GM23248 (cell line): ENCODE measurements around the gene PPP1R37. TPM values are rescaled to one million over a fixed set of nuclear protein-coding genes. Genes with fewer than 3 reads are reported as not detected.

ENCODE experiments used
- DNase-seq: peaks from one replicate; pipeline ENCODE4 v3.0.0-alpha.2; 2015
- H2AFZ ChIP-seq: fragments of 200-600 bp; sonication (generic); 2 replicates; pipeline ENCODE4 v1.6.1; 2016; ENCODE audit warnings: antibody characterized with exemption
- H3F3A ChIP-seq: fragments of 200-600 bp; sonication (generic); 2 replicates; pipeline ENCODE4 v1.6.1; 2016; ENCODE audit warnings: mild to moderate bottlenecking, antibody characterized with exemption, mixed run types; ENCODE audit not compliant: insufficient read depth
- H3K27ac ChIP-seq: fragments of 200-600 bp; sonication (generic); 2 replicates; pipeline ENCODE4 v1.5.1; 2016; ENCODE audit warnings: mild to moderate bottlenecking
- H3K27me3 ChIP-seq: fragments of 200-600 bp; sonication (generic); replicated peaks from 2 replicates; pipeline ENCODE4 v1.6.1; 2016; ENCODE audit warnings: mild to moderate bottlenecking; ENCODE audit not compliant: insufficient read depth
- H3K36me3 ChIP-seq: fragments of 200-600 bp; sonication (generic); 2 replicates; pipeline ENCODE4 v1.6.1; 2016; ENCODE audit warnings: low read depth, mild to moderate bottlenecking
- H3K4me1 ChIP-seq: fragments of 200-600 bp; sonication (generic); 2 replicates; pipeline ENCODE4 v1.6.1; 2016; ENCODE audit warnings: mild to moderate bottlenecking; ENCODE audit not compliant: insufficient read depth
- H3K4me2 ChIP-seq: fragments of 200-600 bp; sonication (generic); one replicate; pipeline ENCODE4 v1.6.1; 2016; ENCODE audit warnings: mild to moderate bottlenecking; ENCODE audit not compliant: unreplicated experiment
- H3K4me3 ChIP-seq: fragments of 200-600 bp; sonication (generic); 2 replicates; pipeline ENCODE4 v1.5.1; 2016; ENCODE audit warnings: mild to moderate bottlenecking
- H3K79me2 ChIP-seq: fragments of 200-600 bp; sonication (generic); 2 replicates; pipeline ENCODE4 v1.6.1; 2016; ENCODE audit warnings: mild to moderate bottlenecking; ENCODE audit not compliant: insufficient read depth
- H3K9ac ChIP-seq: fragments of 200-600 bp; sonication (generic); 2 replicates; pipeline ENCODE4 v1.6.1; 2016; ENCODE audit warnings: mild to moderate bottlenecking
- H3K9me2 ChIP-seq: fragments of 200-600 bp; sonication (generic); 2 replicates; pipeline ENCODE4 v1.6.1; 2016; ENCODE audit warnings: mixed run types, mild to moderate bottlenecking, moderate library complexity; ENCODE audit not compliant: insufficient read depth
- H3K9me3 ChIP-seq: fragments of 200-600 bp; sonication (generic); one replicate; pipeline ENCODE4 v1.6.1; 2017; ENCODE audit warnings: low read depth
- H4K20me1 ChIP-seq: fragments of 200-600 bp; sonication (generic); 2 replicates; pipeline ENCODE4 v1.6.0; 2016; ENCODE audit not compliant: insufficient read depth
- EZH2 ChIP-seq: fragments of 200-600 bp; sonication (generic); IDR thresholded peaks from 2 replicates; pipeline ENCODE4 v1.6.1; 2018; ENCODE audit warnings: antibody characterized with exemption, mild to moderate bottlenecking; ENCODE audit not compliant: insufficient read depth, poor library complexity, severe bottlenecking
- EZH2phosphoT487 ChIP-seq: fragments of 200-600 bp; sonication (generic); IDR thresholded peaks from 2 replicates; pipeline ENCODE4 v1.6.1; 2018; ENCODE audit warnings: antibody characterized with exemption, moderate library complexity, mild to moderate bottlenecking, low read depth; ENCODE audit not compliant: insufficient read depth
- WGBS, 2 experiments: methylation state at CpG; one replicate each; pipeline ENCODE4 v1.1.6; 2015 to 2017; ENCODE audit warnings: low lambda C conversion rate in 2 of 2, low coverage in 1 of 2; ENCODE audit errors: missing lambda C conversion rate in 2 of 2; 5-methylcytosine and 5-hydroxymethylcytosine counted together
- in situ Hi-C: fragments of 300-500 bp; cut with MboI; formaldehyde crosslinking; loops from 2 replicates; pipeline ENCODE4 v1.15.0; 2020
- polyA plus RNA-seq: library from polyadenylated mRNA; unstranded; fragments of >200 nt; fragmentation: Nextera tagmentation; extraction: Ambion mirVana; gene quantifications from 2 replicates; pipeline ENCODE4 v1.2.1, GENCODE V29; 2016
- total RNA-seq: library from RNA; depleted of rRNA; stranded (reverse); fragments of >200 nt; shearing (Covaris generic); gene quantifications from 2 replicates; pipeline ENCODE4 v1.2.3, GENCODE V29; 2014

PPP1R37 gene
- total and polyA plus RNA-seq, 2 experiments from 2014 or later: 1.9 to 43.8 TPM

DNA sequence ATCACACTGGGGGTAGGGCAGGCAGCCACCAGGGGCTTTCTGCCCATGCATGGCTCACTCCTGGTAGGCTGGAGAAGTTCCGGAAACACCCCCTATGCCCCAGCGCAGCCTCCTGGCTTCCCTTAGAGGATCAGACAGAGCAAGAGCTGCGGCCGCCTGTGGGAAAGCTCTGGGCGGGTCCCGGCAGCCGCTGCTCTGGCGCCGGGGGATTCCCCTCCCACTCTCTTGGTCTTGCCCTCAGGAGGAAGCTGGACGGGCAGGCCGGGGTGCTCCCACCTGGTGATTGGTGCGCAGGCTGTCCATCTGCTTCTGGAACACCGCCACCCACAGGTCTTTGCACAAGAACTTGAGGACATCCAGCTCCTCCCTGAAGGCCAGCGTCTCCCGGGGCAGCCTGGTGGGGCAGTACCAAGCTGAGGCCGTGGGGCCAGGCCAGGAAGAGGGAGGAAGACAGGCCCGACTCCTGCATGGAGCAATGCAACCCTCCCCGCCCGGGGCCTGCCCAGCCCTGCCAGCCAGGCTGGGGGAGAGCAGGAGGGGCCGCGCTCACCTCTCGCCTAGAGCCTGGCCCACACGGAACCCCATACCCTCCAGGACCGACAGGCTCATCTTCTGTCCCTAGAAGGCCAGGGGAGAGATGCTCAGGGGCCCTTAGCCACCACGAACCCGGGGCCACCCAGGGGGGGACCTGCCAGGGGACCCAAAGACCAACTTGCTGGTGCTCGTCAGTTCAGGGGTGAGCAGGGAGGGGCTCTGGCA lies 71.8 kb downstream of the PPP1R37 start:
- Histone ChIP-seq H3K27ac (no peak overlapping the region), H4K20me1 (no peaks in the 10 kb centered on the region), H3K27me3 (no peaks in the 10 kb centered on the region), H3K9me3 (no peaks in the 10 kb centered on the region), H3K4me3 (no peak overlapping the region), H3K9ac (no peak overlapping the region), H3K4me1 (peaks cover 4% of the 10 kb centered on the region), H3K4me2 (no peak overlapping the region), H3K36me3 (no peaks in the 10 kb centered on the region), H2AFZ (peak overlapping the region; percentile 40), H3K9me2 (no peaks in the 10 kb centered on the region), H3K79me2 (no peaks in the 10 kb centered on the region), H3F3A (no peaks in the 10 kb centered on the region)
- TF ChIP-seq EZH2: no peak
- no peak for TF ChIP-seq EZH2phosphoT487
- WGBS, 2 experiments: 31 to 33% methylated on average over 19 to 26 of the region's 27 CpGs
- peak; percentile 78 for DNase-seq
- in situ Hi-C loops: no loop called here

GRCh38 chr19:45166723-45167252 lies 73.8 kb downstream of the PPP1R37 start:
- in situ Hi-C loops: no loop called here

GRCh38 chr19:45168767-45169351 lies 75.9 kb downstream of the PPP1R37 start:
- in situ Hi-C loops: no loop called here
- no peak overlapping the region for H2AFZ ChIP-seq
- no peak overlapping the region for H3K4me2 ChIP-seq
- no peaks in the 10 kb centered on the region for H3K79me2 ChIP-seq
- no peak overlapping the region for H3K27ac ChIP-seq
- H3K27me3 ChIP-seq: no peaks in the 10 kb centered on the region
- 81 to 84% methylated on average over 15 to 16 of the region's 16 CpGs for WGBS, 2 experiments
- H3F3A ChIP-seq: 0 out of 2 replicates have a peak, but pooled peaks cover 5% of the 10 kb centered on the region
- TF ChIP-seq EZH2phosphoT487: no peak
- no peak overlapping the region for H3K4me3 ChIP-seq
- no peaks in the 10 kb centered on the region for H3K9me2 ChIP-seq
- DNase-seq: no peak
- peaks cover 4% of the 10 kb centered on the region for H3K4me1 ChIP-seq
- no peaks in the 10 kb centered on the region for H3K36me3 ChIP-seq
- no peaks in the 10 kb centered on the region for H3K9me3 ChIP-seq
- no peak overlapping the region for H3K9ac ChIP-seq
- H4K20me1 ChIP-seq: no peaks in the 10 kb centered on the region

More at GRCh38 chr19:45166723-45167252, 73.8 kb downstream of the PPP1R37 start:
- Histone ChIP-seq H3K27ac (no peak overlapping the region), H4K20me1 (no peaks in the 10 kb centered on the region), H3K9me2 (no peaks in the 10 kb centered on the region), H3K36me3 (no peaks in the 10 kb centered on the region), H3K9ac (no peak overlapping the region), H2AFZ (no peak overlapping the region), H3K4me3 (no peak overlapping the region), H3K4me2 (no peak overlapping the region), H3K4me1 (peaks cover 4% of the 10 kb centered on the region), H3K79me2 (no peaks in the 10 kb centered on the region), H3K27me3 (no peaks in the 10 kb centered on the region), H3K9me3 (no peaks in the 10 kb centered on the region), H3F3A (0 out of 2 replicates have a peak, but pooled peaks cover 5% of the 10 kb centered on the region)
- TF ChIP-seq EZH2 (no peak), EZH2phosphoT487 (no peak)
- no peak for DNase-seq
- 73 to 75% methylated on average over 10 to 14 of the region's 14 CpGs for WGBS, 2 experiments

DNA sequence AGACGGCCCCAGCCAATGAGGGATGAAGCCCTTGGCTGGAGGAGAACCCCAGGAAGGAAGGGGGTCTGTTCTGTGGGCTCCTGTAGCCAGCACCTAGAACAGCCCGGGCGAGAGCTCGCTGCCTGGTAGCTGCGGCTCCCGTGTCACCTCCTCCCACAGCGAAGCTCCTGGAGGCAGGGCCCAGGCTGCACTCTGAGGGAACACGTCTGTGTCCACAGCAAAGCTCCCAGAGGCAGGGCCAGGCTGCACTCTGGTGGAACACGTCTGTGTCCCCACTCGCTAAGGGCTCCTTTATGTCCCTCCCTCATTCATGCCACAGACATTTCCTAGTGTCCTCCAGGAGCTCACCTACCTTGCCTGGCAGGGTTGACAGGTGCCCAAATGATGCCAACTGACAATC lies 76.6 kb downstream of the PPP1R37 start:
- 90 to 92% methylated on average over 10 of the region's 10 CpGs for WGBS, 2 experiments
- Histone ChIP-seq H3K9me3 (no peaks in the 10 kb centered on the region), H4K20me1 (no peaks in the 10 kb centered on the region), H3K9ac (no peak overlapping the region), H3F3A (0 out of 2 replicates have a peak, but pooled peaks cover 5% of the 10 kb centered on the region), H3K36me3 (no peaks in the 10 kb centered on the region), H3K27ac (no peak overlapping the region), H3K4me3 (no peak overlapping the region), H3K27me3 (no peaks in the 10 kb centered on the region), H3K4me1 (no peaks in the 10 kb centered on the region), H3K9me2 (no peaks in the 10 kb centered on the region), H2AFZ (no peak overlapping the region), H3K79me2 (no peaks in the 10 kb centered on the region), H3K4me2 (no peak overlapping the region)
- no peak for DNase-seq
- TF ChIP-seq EZH2phosphoT487: no peak
- TF ChIP-seq EZH2: no peak
- in situ Hi-C loops: no loop called here
